Astrocyte of the cerebellum (primary cell): ENCODE results near the gene KRT83.

Experiments
- DNase-seq: peaks from one replicate; pipeline ENCODE4 v3.0.0-alpha.2; 2011; ENCODE audit warnings: low read depth
- H3K4me3 ChIP-seq: 2 replicates; pipeline ENCODE4 v1.5.1; 2011; ENCODE audit warnings: mild to moderate bottlenecking, low read depth, low read length, moderate library complexity
- in situ Hi-C: cut with HindIII; loops from 2 replicates; pipeline ENCODE4 v1.10.0; 2017; ENCODE audit warnings: low sequenced_read_pairs
- TF ChIP-seq, protein P1 (sequence below): IDR thresholded peaks from 2 replicates; pipeline ENCODE4 v1.5.1; 2012; ENCODE audit warnings: low read length, low read depth, moderate library complexity, mild to moderate bottlenecking; ENCODE audit errors: missing control alignments

The KRT83 gene

DNA sequence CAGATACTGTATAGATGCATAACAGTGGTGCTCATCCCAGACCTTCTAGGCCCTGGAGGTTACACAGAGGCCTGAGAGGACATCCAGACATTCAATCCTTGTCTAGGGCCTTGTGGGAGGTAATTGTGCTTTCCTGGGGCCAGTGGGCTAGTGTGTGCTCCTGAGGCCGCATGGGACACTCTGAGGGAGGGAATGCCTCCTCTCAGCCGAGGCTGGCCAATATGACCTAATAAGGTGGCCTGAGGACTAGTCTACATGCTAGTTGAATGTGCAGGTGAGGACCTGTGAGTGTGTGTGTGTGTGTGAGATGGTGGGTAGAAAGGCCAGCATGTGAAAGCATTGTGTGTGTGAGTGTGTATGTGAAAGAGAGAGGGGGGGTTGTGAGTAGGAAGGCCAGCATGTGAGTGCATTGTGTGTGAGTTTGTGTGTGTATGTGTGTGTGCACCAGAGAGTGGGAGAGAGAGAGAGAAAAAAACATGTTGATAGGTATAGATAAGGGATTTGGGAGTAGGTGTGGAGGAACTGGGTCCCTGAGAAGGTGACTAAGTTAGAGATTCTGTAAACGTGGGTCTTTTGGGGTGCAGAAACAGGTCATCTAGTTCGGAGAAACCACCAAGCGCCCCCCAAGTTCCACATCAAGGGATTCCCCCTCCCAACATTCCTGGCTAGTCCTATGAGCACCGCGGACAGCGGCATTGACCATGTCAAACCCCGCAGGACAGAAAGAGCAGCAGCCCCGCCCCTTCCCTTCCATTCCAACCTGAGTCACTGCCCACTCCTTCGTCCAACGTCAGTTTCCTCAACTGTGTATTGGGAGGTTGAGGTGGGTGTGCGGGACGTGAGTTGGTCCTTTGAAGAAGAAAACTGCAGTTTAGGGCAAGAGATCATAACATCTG, 20.2 kb downstream of the KRT83 start:
- in situ Hi-C loops: no loop called here
- TF ChIP-seq, protein P1, sequence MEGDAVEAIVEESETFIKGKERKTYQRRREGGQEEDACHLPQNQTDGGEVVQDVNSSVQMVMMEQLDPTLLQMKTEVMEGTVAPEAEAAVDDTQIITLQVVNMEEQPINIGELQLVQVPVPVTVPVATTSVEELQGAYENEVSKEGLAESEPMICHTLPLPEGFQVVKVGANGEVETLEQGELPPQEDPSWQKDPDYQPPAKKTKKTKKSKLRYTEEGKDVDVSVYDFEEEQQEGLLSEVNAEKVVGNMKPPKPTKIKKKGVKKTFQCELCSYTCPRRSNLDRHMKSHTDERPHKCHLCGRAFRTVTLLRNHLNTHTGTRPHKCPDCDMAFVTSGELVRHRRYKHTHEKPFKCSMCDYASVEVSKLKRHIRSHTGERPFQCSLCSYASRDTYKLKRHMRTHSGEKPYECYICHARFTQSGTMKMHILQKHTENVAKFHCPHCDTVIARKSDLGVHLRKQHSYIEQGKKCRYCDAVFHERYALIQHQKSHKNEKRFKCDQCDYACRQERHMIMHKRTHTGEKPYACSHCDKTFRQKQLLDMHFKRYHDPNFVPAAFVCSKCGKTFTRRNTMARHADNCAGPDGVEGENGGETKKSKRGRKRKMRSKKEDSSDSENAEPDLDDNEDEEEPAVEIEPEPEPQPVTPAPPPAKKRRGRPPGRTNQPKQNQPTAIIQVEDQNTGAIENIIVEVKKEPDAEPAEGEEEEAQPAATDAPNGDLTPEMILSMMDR: no peak
- no peak overlapping the region for H3K4me3 ChIP-seq
- DNase-seq: no peak

DNA sequence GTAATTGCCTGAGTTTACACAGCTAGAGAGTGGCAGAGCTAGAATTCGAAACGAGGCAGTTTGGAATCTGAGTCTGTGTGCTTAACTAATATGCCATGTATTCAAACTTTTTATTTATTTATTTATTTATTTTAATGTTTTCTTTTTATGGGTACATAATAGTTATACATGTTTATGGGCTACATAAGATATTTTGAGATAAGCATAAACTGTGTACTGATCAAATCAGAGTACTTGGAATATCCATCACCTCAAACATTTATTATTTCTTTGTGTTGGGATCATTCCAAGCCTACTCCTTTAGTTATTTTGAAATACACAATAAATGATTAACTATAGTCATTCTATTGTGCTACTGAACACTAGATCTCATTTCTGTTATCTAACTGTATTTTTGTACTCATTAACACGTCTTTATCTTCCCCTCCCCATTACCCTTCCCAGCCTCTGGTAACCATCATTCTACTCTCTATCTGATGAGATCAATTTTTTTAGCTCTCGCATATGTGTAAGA, 22.5 kb downstream of the KRT83 start:
- no peak overlapping the region for H3K4me3 ChIP-seq
- in situ Hi-C loops: no loop called here
- TF ChIP-seq, protein P1: no peak
- no peak for DNase-seq

DNA sequence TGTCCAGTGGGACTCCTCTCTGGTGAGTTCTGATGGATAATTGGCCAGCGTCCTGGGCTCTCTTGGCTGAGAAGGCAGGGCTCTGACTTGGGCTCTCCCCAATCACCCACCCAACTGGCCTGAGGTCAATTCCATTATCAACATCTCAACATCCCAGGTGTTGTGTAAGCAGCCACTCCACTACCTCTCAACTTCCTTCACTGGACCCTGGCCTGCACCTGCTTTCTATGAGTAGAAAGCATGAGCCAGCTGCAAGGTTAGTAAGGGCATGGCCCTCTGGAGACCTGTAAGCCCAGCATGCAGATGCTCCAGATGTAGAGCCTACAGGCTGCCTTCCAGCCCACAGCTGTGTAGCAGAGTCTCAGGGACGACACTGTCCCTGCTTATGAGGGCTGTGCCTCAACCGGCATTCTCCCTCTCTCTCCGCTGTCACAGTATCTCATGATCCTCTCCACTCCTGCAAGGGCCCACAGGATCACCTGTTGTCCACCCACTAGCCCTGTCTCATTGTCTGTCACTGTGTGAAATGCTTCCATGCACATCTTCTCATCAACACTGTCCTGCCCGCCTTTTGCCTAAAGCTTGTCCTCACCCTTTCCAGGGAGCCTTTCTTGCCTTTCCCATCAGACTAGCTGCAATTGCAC, 24.5 kb downstream of the KRT83 start:
- no peak for DNase-seq
- H3K4me3 ChIP-seq: no peak overlapping the region
- in situ Hi-C loops: no loop called here
- TF ChIP-seq, protein P1: no peak

DNA sequence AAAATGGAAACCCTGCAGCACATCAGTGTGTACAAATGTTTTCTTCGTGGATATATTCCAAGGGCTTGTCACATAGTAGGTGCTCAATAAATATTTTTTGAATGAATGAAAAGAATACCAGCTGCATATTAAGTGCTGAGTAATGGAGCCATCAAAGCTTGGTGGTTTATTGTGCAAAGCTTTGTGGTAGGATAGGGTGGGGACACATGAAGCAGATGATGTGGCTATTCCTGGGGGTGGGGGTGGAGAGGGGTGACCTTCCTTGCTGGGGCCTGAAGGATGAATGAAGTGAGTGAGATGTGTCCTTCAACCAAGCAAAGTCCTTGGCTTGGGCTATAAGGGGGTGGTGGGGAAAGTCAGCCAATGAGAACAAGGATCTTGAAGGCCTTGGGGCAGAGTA, 25.5 kb downstream of the KRT83 start:
- in situ Hi-C loops: no loop called here
- TF ChIP-seq, protein P1: no peak
- DNase-seq: no peak
- no peak overlapping the region for H3K4me3 ChIP-seq

DNA sequence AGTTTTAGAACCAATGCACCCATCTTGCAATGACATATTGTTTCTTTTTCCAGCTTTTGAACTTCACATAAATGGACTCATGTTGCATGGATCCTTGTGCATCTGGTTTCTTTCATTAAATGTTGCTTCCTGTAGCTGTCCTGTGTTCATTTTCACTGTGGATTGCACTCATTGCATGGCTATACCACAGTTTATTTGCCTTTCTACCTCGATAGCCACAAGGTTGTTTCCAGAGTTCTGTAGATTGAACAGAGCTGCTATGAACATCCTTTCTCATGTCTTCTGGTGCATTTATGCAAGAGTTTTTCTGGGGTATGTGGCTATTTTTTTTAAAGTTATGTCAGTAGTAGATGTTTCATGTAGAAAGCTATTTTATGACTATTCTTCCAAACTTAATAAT, 26.4 kb downstream of the KRT83 start:
- H3K4me3 ChIP-seq: no peak overlapping the region
- TF ChIP-seq, protein P1: no peak
- DNase-seq: no peak
- in situ Hi-C loops: no loop called here

DNA sequence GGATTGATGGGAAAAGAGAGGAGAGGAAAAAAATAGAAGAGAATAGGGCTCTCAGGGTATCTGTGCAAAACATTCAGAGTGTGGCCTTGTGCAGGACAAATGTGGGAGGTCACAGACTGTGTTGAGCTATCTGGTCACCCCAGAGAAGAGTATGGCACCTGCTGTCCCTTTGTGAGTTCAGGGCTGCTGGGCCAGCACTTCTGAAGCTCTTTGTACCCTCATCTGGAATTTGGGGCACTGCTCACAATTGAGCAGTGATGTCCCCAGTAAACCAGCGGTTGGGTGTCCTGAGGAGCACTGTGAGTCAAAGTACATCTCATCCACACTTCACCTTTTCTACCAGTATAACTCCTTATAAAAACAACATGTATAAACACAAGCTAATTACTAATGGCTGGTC, 27.3 kb downstream of the KRT83 start:
- no peak overlapping the region for H3K4me3 ChIP-seq
- DNase-seq: no peak
- TF ChIP-seq, protein P1: no peak
- in situ Hi-C loops: no loop called here
